H1 (cell line): ENCODE results near the gene OGDH. TPM values are rescaled to one million over a fixed set of nuclear protein-coding genes. Genes with fewer than 3 reads are reported as not detected.

ENCODE experiments used
- SUZ12 ChIP-seq: fragments of 200-600 bp; sonication (generic); IDR thresholded peaks from 2 replicates; pipeline ENCODE4 v1.6.1; 2012; ENCODE audit warnings: mild to moderate bottlenecking, inconsistent platforms, low read length, moderate library complexity, mixed read lengths
- polyA plus RNA-seq, 7 experiments: library from polyadenylated mRNA; depleted of rRNA in 3 of 7; stranded (reverse) in 5 of 7; unstranded in 2 of 7; fragments of >200 nt in 5 of 7; fragments of 200-250 nt in 2 of 7; gene quantifications; 1 replicate in 5 of 7; 2 replicates in 1 of 7; 4 replicates in 1 of 7; pipeline versions ENCODE4 v1.2.1 to v1.2.3, GENCODE V29; 2011 to 2013; ENCODE audit warnings: missing spikeins in 2 of 7, mixed read lengths in 2 of 7
- total RNA-seq: library from RNA; stranded (reverse); fragmentation: NEBNext Ultra II Directional; extraction: Animal tissue kit (Norgen Biotek cat#: 25700); gene quantifications from 2 replicates; pipeline ENCODE4 v1.2.1, GENCODE V29; 2021

OGDH gene
- total and polyA plus RNA-seq, 2 of the 8 experiments (the other 6 are each of a cell fraction or from before 2014, with no cell fraction given): 71.6 to 91.6 TPM

GRCh38 chr7:44615149-44615611 lies 8.8 kb downstream of the OGDH start (continued):
- no peak for TF ChIP-seq SUZ12
- TF ChIP-seq, all 59 proteins: peak for 0
